Thoracic aorta (tissue), 2 donors: ENCODE results near the gene HS6ST3. TPM values are rescaled to one million over a fixed set of nuclear protein-coding genes. Genes with fewer than 3 reads are reported as not detected.

Source experiments
- ATAC-seq: fragments of 150-250 bp; one replicate; pipeline ENCODE4 v1.8.0; 2017; ENCODE audit warnings: low read depth; ENCODE audit not compliant: insufficient number of reproducible peaks, low FRiP score
- DNase-seq: peaks from one replicate; pipeline ENCODE4 v3.0.0-alpha.2; 2020; ENCODE audit warnings: low spot score
- H3K27ac ChIP-seq, 2 donors: fragments of 200-600 bp; sonication (generic); 1 replicate in 1 of 2; 2 replicates in 1 of 2; pipeline ENCODE4 v1.5.1; 2016; ENCODE audit warnings: mild to moderate bottlenecking in 2 of 2, moderate library complexity in 2 of 2
- H3K27me3 ChIP-seq: fragments of 200-600 bp; sonication (generic); replicated peaks from 2 replicates; pipeline ENCODE4 v1.6.0; 2016; ENCODE audit warnings: mild to moderate bottlenecking; ENCODE audit not compliant: insufficient read depth
- H3K36me3 ChIP-seq: fragments of 200-600 bp; sonication (generic); one replicate; pipeline ENCODE4 v1.5.1; 2016
- H3K4me1 ChIP-seq, 2 donors: fragments of 200-600 bp; sonication (generic); 1 replicate in 1 of 2; 2 replicates in 1 of 2; pipeline versions ENCODE4 v1.5.1 to v1.6.0; 2016; ENCODE audit warnings: low read depth in 2 of 2, mild to moderate bottlenecking in 1 of 2; ENCODE audit not compliant: control insufficient read depth in 1 of 2
- H3K4me3 ChIP-seq: fragments of 200-600 bp; sonication (generic); 2 replicates; pipeline ENCODE4 v1.5.1; 2016; ENCODE audit warnings: mild to moderate bottlenecking
- H3K9me3 ChIP-seq: fragments of 200-600 bp; sonication (generic); 2 replicates; pipeline ENCODE4 v1.5.1; 2016
- total RNA-seq, 2 donors: library from RNA; depleted of rRNA; stranded (reverse); fragments of >200 nt; gene quantifications; one replicate each; pipeline versions ENCODE4 v1.1.0 to v1.2.3, GENCODE V29; 2016
- TF ChIP-seq, protein P1 (sequence below): fragments of 200-600 bp; sonication (generic); IDR thresholded peaks from one replicate; pipeline ENCODE4 v1.5.1; 2019; ENCODE audit warnings: antibody characterized with exemption

The HS6ST3 gene
- total RNA-seq, 2 donors from 2014 or later: 1.1 to 1.8 TPM

DNA sequence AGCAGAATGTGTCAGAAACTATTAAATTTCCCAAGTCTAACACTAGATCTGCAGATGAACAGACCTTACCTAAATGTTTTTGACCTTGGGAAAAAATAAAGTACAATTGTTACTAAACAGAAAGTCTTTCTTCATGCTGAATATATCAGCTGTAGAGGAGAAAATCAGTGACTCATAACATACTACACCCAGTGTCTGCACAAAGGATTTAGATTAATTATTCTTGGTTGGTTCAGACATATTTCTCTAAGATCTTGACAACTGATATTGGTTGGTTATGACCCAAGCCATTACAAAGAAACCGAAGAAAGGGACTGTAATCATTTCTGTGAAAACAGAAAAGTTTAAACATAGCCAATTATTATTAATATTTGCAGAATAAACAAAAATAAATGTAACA, 225.1 kb downstream of the HS6ST3 start:
- no peak for ATAC-seq

DNA sequence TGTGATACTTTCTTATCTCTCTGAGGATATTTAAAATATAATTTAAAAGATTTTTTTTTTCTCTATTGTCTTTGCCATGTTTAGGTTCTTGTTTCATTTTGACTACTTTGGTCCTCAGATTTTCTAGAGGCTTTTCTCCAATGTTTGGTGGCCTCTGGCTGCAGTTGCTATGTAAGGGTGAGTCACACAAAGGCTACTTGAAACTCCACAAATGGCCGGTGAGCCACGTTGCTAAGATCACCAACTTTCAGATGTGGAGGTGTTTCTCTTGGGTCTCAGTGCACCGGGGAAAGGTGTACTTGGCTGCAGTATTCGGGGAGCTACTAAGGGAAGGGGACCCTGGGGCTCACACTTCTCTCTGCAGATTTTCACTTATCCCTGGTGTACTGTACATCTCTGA, 248.1 kb downstream of the HS6ST3 start:
- Histone ChIP-seq H3K27me3 (no peaks in the 10 kb centered on the region), H3K36me3 (no peaks in the 10 kb centered on the region), H3K9me3 (no peaks in the 10 kb centered on the region), H3K4me1 (no peaks in the 10 kb centered on the region), H3K27ac (no peak overlapping the region), H3K4me3 (no peak overlapping the region)
- TF ChIP-seq, protein P1, sequence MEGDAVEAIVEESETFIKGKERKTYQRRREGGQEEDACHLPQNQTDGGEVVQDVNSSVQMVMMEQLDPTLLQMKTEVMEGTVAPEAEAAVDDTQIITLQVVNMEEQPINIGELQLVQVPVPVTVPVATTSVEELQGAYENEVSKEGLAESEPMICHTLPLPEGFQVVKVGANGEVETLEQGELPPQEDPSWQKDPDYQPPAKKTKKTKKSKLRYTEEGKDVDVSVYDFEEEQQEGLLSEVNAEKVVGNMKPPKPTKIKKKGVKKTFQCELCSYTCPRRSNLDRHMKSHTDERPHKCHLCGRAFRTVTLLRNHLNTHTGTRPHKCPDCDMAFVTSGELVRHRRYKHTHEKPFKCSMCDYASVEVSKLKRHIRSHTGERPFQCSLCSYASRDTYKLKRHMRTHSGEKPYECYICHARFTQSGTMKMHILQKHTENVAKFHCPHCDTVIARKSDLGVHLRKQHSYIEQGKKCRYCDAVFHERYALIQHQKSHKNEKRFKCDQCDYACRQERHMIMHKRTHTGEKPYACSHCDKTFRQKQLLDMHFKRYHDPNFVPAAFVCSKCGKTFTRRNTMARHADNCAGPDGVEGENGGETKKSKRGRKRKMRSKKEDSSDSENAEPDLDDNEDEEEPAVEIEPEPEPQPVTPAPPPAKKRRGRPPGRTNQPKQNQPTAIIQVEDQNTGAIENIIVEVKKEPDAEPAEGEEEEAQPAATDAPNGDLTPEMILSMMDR: no peak
- ATAC-seq (no peak), DNase-seq (no peak)

More for the DNA sequence above, 225.1 kb downstream of the HS6ST3 start:
- Histone ChIP-seq H3K36me3 (no peaks in the 10 kb centered on the region), H3K4me1 (no peaks in the 10 kb centered on the region), H3K27ac (no peak overlapping the region), H3K9me3 (no peaks in the 10 kb centered on the region), H3K27me3 (no peaks in the 10 kb centered on the region), H3K4me3 (no peak overlapping the region)
- DNase-seq: no peak
- TF ChIP-seq, protein P1: no peak

DNA sequence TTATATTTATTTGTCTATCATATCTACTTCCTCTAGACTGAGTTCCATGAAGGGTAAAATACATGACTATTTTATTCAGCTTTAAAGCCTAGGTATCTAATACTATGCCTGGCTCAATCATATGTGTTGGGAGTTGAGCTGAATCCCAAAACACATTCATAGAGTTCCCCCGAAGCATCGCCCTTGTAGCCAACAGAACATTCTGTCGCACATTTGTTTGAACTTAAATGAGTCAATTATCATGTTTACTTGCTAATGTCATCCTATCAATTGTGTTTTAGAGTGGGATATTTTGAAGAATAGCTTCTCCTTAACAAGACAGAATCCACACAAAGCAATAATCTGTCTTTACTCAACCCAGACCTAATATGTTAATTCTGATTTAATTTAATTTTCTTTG, 252.4 kb downstream of the HS6ST3 start:
- Histone ChIP-seq H3K4me1 (no peaks in the 10 kb centered on the region), H3K27ac (no peak overlapping the region), H3K9me3 (no peaks in the 10 kb centered on the region), H3K4me3 (no peak overlapping the region), H3K36me3 (no peaks in the 10 kb centered on the region), H3K27me3 (no peaks in the 10 kb centered on the region)
- no peak for DNase-seq
- no peak for ATAC-seq
- TF ChIP-seq, protein P1: no peak

DNA sequence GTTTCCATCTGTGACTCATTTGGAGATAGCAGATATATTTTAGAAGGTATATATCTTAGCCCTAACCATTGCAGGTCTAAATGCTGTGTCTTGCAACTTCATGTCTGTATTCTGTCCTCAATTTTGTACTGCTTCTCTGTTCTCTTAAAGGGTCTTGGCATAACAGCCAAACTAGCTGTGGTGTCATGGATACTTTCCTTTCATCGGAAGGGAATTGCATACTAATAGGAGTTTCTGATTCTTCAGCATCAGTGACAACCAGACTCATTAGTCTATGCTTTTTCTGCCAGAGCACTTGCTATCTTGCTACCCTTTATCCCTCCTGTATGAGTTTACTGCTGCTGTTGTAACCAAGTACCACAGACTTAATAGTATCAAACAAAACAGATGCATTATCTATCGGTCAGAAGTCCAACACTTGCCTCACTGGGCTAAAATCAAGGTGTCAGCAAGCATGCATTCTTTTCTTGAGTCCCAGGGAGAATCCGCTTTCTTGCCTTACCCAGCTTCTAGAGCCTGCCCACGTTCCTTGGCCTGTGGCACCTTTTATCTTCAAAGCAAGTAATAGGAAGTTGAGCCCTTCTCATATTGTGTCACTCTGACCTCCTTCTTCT, 253.1 kb downstream of the HS6ST3 start:
- Histone ChIP-seq H3K4me1 (no peaks in the 10 kb centered on the region), H3K4me3 (no peak overlapping the region), H3K27me3 (no peaks in the 10 kb centered on the region), H3K27ac (no peak overlapping the region), H3K9me3 (no peaks in the 10 kb centered on the region), H3K36me3 (no peaks in the 10 kb centered on the region)
- no peak for DNase-seq
- TF ChIP-seq, protein P1: no peak
- no peak for ATAC-seq

DNA sequence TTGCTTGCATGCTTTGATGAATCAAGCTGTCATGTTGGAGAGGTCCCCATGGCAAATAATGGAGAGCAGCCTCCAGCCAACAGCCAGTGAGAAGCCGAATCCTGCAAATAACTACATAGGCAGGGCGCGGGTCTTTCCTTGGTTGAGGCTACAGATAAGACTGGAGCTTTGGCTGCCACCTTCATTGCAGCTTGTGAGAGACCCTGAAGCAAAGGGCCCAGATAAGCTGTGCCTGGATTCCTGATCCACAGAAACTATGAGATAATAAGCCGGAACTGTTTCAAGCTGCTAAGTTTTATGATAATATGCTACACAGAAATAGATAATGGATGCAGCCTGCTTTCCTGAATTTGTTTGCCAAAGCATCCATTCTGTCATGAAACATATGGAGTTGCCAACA, 257.0 kb downstream of the HS6ST3 start:
- H3K27me3 ChIP-seq: no peaks in the 10 kb centered on the region
- no peak overlapping the region for H3K27ac ChIP-seq
- H3K9me3 ChIP-seq: no peaks in the 10 kb centered on the region
- H3K4me1 ChIP-seq: no peaks in the 10 kb centered on the region
- TF ChIP-seq, protein P1: no peak
- DNase-seq (no peak), ATAC-seq (no peak)
- no peak overlapping the region for H3K4me3 ChIP-seq
- no peaks in the 10 kb centered on the region for H3K36me3 ChIP-seq
